ENCODE measurements around the gene NANOS2. TPM values are rescaled to one million over a fixed set of nuclear protein-coding genes. Genes with fewer than 3 reads are reported as not detected.

NANOS2 gene
- total and polyA plus RNA-seq, 2 of the 13 experiments (the other 11 are each of a cell fraction or from before 2014, with no cell fraction given): not detected

GRCh38 chr19:45864629-45865082 is 49.9 kb downstream of the NANOS2 start (continued):
- TF ChIP-seq TIGD3 (CRISPR knock-in tag; IDR thresholded peaks at IDR 0.05; ENCODE audit: borderline replicate concordance): no peak
- 0 out of 2 replicates have a peak, but pooled peaks have one; percentile 10 for TF ChIP-seq ZNF713 (CRISPR knock-in tag; IDR thresholded peaks at IDR 0.05)
- no peak for TF ChIP-seq TBP (CRISPR knock-in tag; IDR thresholded peaks at IDR 0.05)
- no peak for TF ChIP-seq PAXIP1 (CRISPR knock-in tag; conservative IDR thresholded peaks at IDR 0.05)
- 0 out of 2 replicates have a peak, but pooled peaks have one; percentile 5 for TF ChIP-seq ZNF317 (CRISPR knock-in tag; IDR thresholded peaks at IDR 0.05)
- TF ChIP-seq CSRNP2 (CRISPR knock-in tag; conservative IDR thresholded peaks at IDR 0.05; ENCODE audit: low read depth): no peak
- TF ChIP-seq ZBTB40 (IDR thresholded peaks at IDR 0.05): no peak
- TF ChIP-seq ZBTB40 (CRISPR knock-in tag; IDR thresholded peaks at IDR 0.05): 0 out of 2 replicates have a peak, but pooled peaks have one; percentile 30

Data from HepG2 (cell line).